Calu3 (cell line): ENCODE results near the gene RPS6KB2. TPM values are rescaled to one million over a fixed set of nuclear protein-coding genes. Genes with fewer than 3 reads are reported as not detected.

Experiments used
- BruUV-seq: library from RNA; stranded (reverse); fragments of 400-500 nt; replicated peaks from 2 replicates; lab custom pipeline; 2021; lab: Mats Ljungman, UMichigan
- CTCF ChIA-PET: fragments of 300-600 bp; sonication (Branson Sonifier 250); formaldehyde crosslinking; loops from one replicate; lab custom pipeline; 2022; ENCODE audit warnings: antibody characterized with exemption; lab: Charles Lee
- DNase-seq: peaks from one replicate; pipeline ENCODE4 v3.0.0; 2022
- H3K27ac Mint-ChIP-seq: one replicate; pipeline ENCODE4 v1.8.0; 2022; ENCODE audit warnings: mixed read lengths; ENCODE audit not compliant: unreplicated experiment
- H3K27me3 Mint-ChIP-seq: one replicate; pipeline ENCODE4 v1.8.0; 2022; ENCODE audit warnings: mixed read lengths; ENCODE audit not compliant: unreplicated experiment
- H3K36me3 Mint-ChIP-seq: one replicate; pipeline ENCODE4 v1.8.0; 2022; ENCODE audit warnings: mild to moderate bottlenecking, moderate library complexity, mixed read lengths; ENCODE audit not compliant: insufficient read depth, unreplicated experiment
- H3K4me1 Mint-ChIP-seq: one replicate; pipeline ENCODE4 v1.8.0; 2022; ENCODE audit warnings: mild to moderate bottlenecking, low read depth, mixed read lengths; ENCODE audit not compliant: unreplicated experiment
- H3K4me3 Mint-ChIP-seq: one replicate; pipeline ENCODE4 v1.8.0; 2022; ENCODE audit warnings: mild to moderate bottlenecking, low read depth, moderate library complexity, mixed read lengths; ENCODE audit not compliant: unreplicated experiment
- H3K9me3 Mint-ChIP-seq: one replicate; pipeline ENCODE4 v1.8.0; 2022; ENCODE audit warnings: low read depth, mixed read lengths; ENCODE audit not compliant: unreplicated experiment
- intact Hi-C: fragments of 100-400 bp; cut with micrococcal nuclease; formaldehyde crosslinking; loops from one replicate; pipeline ENCODE4 v1.10.0; 2022; ENCODE audit not compliant: unreplicated experiment
- total RNA-seq: library from RNA; stranded (reverse); gene quantifications from 2 replicates; pipeline ENCODE4 v1.2.3, GENCODE V29; 2022
- TF ChIP-seq, protein P1 (sequence below): fragments of 200-600 bp; IDR thresholded peaks from one replicate; pipeline ENCODE4 v1.8.0; 2022; ENCODE audit warnings: antibody characterized with exemption; ENCODE audit not compliant: unreplicated experiment

Gene RPS6KB2
- total RNA-seq, 1 experiment from 2014 or later: 44.3 TPM

- intact Hi-C loops: loop anchor here (5.0 kb wide), 1 partner anchor 40 kb away; the partner anchor contains the start of gene POLD4
- H3K27me3 Mint-ChIP-seq: no peaks in the 10 kb centered on the region
- H3K4me1 Mint-ChIP-seq: peaks cover 31% of the 10 kb centered on the region
- TF ChIP-seq, protein P1, sequence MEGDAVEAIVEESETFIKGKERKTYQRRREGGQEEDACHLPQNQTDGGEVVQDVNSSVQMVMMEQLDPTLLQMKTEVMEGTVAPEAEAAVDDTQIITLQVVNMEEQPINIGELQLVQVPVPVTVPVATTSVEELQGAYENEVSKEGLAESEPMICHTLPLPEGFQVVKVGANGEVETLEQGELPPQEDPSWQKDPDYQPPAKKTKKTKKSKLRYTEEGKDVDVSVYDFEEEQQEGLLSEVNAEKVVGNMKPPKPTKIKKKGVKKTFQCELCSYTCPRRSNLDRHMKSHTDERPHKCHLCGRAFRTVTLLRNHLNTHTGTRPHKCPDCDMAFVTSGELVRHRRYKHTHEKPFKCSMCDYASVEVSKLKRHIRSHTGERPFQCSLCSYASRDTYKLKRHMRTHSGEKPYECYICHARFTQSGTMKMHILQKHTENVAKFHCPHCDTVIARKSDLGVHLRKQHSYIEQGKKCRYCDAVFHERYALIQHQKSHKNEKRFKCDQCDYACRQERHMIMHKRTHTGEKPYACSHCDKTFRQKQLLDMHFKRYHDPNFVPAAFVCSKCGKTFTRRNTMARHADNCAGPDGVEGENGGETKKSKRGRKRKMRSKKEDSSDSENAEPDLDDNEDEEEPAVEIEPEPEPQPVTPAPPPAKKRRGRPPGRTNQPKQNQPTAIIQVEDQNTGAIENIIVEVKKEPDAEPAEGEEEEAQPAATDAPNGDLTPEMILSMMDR: no peak
- H3K9me3 Mint-ChIP-seq: no peaks in the 10 kb centered on the region
- no TSS peak for BruUV-seq
- peaks cover 61% of the 10 kb centered on the region for H3K36me3 Mint-ChIP-seq
- H3K4me3 Mint-ChIP-seq: peak overlapping the region; percentile 91
- no peak for DNase-seq
- peak overlapping the region; percentile 73 for H3K27ac Mint-ChIP-seq
- CTCF ChIA-PET: interaction anchor here (0.7 to 1.7 kb wide), 9 partner anchors 9 to 60 kb away, joined by 3 to 9 read pairs (median 5); partner anchors contain the start of genes CORO1B, POLD4 and PPP1CA
These were observed 36.0 kb upstream of the RPS6KB2 start for GRCh38 chr11:67392183-67392715.

- no peak for DNase-seq
- CTCF ChIA-PET: no interaction called here
- H3K36me3 Mint-ChIP-seq: peaks cover 72% of the 10 kb centered on the region
- no peak overlapping the region for H3K27ac Mint-ChIP-seq
- intact Hi-C loops: loop anchor here (5.0 kb wide), 1 partner anchor 41 kb away; the partner anchor contains the start of gene POLD4
- H3K4me1 Mint-ChIP-seq: peaks cover 31% of the 10 kb centered on the region
- peak overlapping the region; percentile 17 for H3K4me3 Mint-ChIP-seq
- H3K27me3 Mint-ChIP-seq: no peaks in the 10 kb centered on the region
- TF ChIP-seq, protein P1: no peak
- BruUV-seq: TSS peak; percentile 34
- H3K9me3 Mint-ChIP-seq: no peaks in the 10 kb centered on the region
These were observed 34.9 kb upstream of the RPS6KB2 start for GRCh38 chr11:67393437-67393836.

DNA sequence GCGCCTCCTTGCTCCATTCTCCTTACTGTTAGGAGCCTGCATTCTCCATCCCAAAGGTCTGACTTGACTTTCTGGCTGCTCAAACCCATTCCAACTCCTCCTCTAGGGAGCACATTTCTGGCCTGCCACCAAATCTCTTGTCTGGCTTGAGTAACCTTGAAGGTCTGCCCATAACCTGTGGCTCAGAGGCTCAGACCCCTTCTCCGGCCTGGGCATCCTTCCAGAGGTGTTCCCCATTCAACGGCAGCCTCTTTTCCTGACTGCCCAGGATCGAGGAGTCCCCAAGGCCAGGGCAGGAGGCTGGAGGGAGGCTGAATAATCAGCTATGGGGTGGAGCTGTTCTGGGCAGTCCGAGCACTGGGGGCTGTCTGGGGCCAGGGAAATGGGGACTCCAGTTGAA is 34.3 kb upstream of the RPS6KB2 start:
- H3K27me3 Mint-ChIP-seq: no peaks in the 10 kb centered on the region
- CTCF ChIA-PET: no interaction called here
- BruUV-seq: no TSS peak
- no peak for DNase-seq
- H3K27ac Mint-ChIP-seq: no peak overlapping the region
- intact Hi-C loops: loop anchor here (5.0 kb wide), 1 partner anchor 42 kb away; the partner anchor contains the start of gene POLD4
- peaks cover 77% of the 10 kb centered on the region for H3K36me3 Mint-ChIP-seq
- H3K4me3 Mint-ChIP-seq: peak overlapping the region; percentile 17
- peaks cover 29% of the 10 kb centered on the region for H3K4me1 Mint-ChIP-seq
- H3K9me3 Mint-ChIP-seq: no peaks in the 10 kb centered on the region
- TF ChIP-seq, protein P1: no peak

- Mint-ChIP-seq H3K27ac (no peak overlapping the region), H3K9me3 (no peaks in the 10 kb centered on the region), H3K4me3 (no peak overlapping the region), H3K4me1 (peaks cover 18% of the 10 kb centered on the region), H3K27me3 (no peaks in the 10 kb centered on the region), H3K36me3 (peaks cover 79% of the 10 kb centered on the region)
- TF ChIP-seq, protein P1: no peak
- CTCF ChIA-PET: no interaction called here
- BruUV-seq: no TSS peak
- intact Hi-C loops: no loop called here
- no peak for DNase-seq
These were observed 32.6 kb upstream of the RPS6KB2 start for GRCh38 chr11:67395555-67396258.
